HUES64 (cell line): Measurements from ENCODE around the gene VEGFC.

Experiments used
- H3K27ac ChIP-seq: 2 replicates; pipeline ENCODE4 v1.7.0; 2013; ENCODE audit warnings: low read depth, low read length, inconsistent platforms
- H3K27me3 ChIP-seq: 2 replicates; pipeline ENCODE4 v1.6.1; 2013; ENCODE audit warnings: mild to moderate bottlenecking, low read length; ENCODE audit not compliant: insufficient read depth
- H3K36me3 ChIP-seq: 2 replicates; pipeline ENCODE4 v1.6.1; 2013; ENCODE audit warnings: mild to moderate bottlenecking, low read length; ENCODE audit not compliant: insufficient read depth
- H3K4me1 ChIP-seq: 2 replicates; pipeline ENCODE4 v1.6.1; 2013; ENCODE audit warnings: mild to moderate bottlenecking, low read length, moderate library complexity; ENCODE audit not compliant: insufficient read depth
- H3K4me3 ChIP-seq: 2 replicates; pipeline ENCODE4 v1.5.1; 2013; ENCODE audit warnings: mild to moderate bottlenecking, low read length, moderate library complexity
- H3K9ac ChIP-seq: 2 replicates; pipeline ENCODE4 v1.6.1; 2013; ENCODE audit warnings: mild to moderate bottlenecking, low read depth, low read length
- H3K9me3 ChIP-seq: 2 replicates; pipeline ENCODE4 v1.6.1; 2013; ENCODE audit warnings: low read depth, low read length; ENCODE audit not compliant: insufficient read depth
- WGBS: fragments of 150-250, 120-280 bp; methylation state at CpG from one replicate; pipeline ENCODE4 v1.1.7; 2013; ENCODE audit warnings: missing lambda C conversion rate; 5-methylcytosine and 5-hydroxymethylcytosine counted together

Gene VEGFC

GRCh38 chr4:176794651-176795050 is 1.9 kb upstream of the VEGFC start:
- Histone ChIP-seq H3K9ac (no peak overlapping the region), H3K4me1 (no peaks in the 10 kb centered on the region), H3K9me3 (no peaks in the 10 kb centered on the region), H3K27me3 (peaks cover 34% of the 10 kb centered on the region), H3K27ac (no peak overlapping the region), H3K36me3 (no peaks in the 10 kb centered on the region), H3K4me3 (no peak overlapping the region)
- whole genome bisulfite sequencing = no CpG with 5 or more reads among the region's 1 CpG

GRCh38 chr4:176794151-176794550 is 1.4 kb upstream of the VEGFC start:
- peaks cover 34% of the 10 kb centered on the region for H3K27me3 ChIP-seq
- WGBS = 94% methylated on average over 3 of the region's 4 CpGs
- no peak overlapping the region for H3K4me3 ChIP-seq
- H3K36me3 ChIP-seq = no peaks in the 10 kb centered on the region
- H3K4me1 ChIP-seq = no peaks in the 10 kb centered on the region
- no peak overlapping the region for H3K9ac ChIP-seq
- no peaks in the 10 kb centered on the region for H3K9me3 ChIP-seq
- no peak overlapping the region for H3K27ac ChIP-seq

GRCh38 chr4:176793060-176793605 is 411 bp upstream of the VEGFC start:
- Histone ChIP-seq H3K9ac (no peak overlapping the region), H3K9me3 (no peaks in the 10 kb centered on the region), H3K36me3 (no peaks in the 10 kb centered on the region), H3K4me3 (peak overlapping the region; percentile 59), H3K4me1 (no peaks in the 10 kb centered on the region), H3K27me3 (peaks cover 34% of the 10 kb centered on the region), H3K27ac (no peak overlapping the region)
- WGBS = 3% methylated on average over 22 of the region's 24 CpGs

- Histone ChIP-seq H3K27ac (no peak overlapping the region), H3K9ac (peak overlapping the region; percentile 33; the same call in 1 of the 2 replicates), H3K27me3 (peaks cover 34% of the 10 kb centered on the region), H3K4me3 (peak overlapping the region; percentile 76), H3K4me1 (no peaks in the 10 kb centered on the region), H3K36me3 (no peaks in the 10 kb centered on the region), H3K9me3 (no peaks in the 10 kb centered on the region)
- 9% methylated on average over 45 of the region's 45 CpGs for WGBS
Measured at GRCh38 chr4:176791591-176792325, 964 bp downstream of the VEGFC start.

GRCh38 chr4:176790398-176790797 is 2.3 kb downstream of the VEGFC start:
- Histone ChIP-seq H3K9me3 (no peaks in the 10 kb centered on the region), H3K27me3 (peaks cover 34% of the 10 kb centered on the region), H3K36me3 (no peaks in the 10 kb centered on the region), H3K9ac (no peak overlapping the region), H3K4me1 (no peaks in the 10 kb centered on the region), H3K4me3 (no peak overlapping the region), H3K27ac (no peak overlapping the region)
- WGBS = 93% methylated on average over 4 of the region's 4 CpGs

GRCh38 chr4:176789955-176790354 is 2.8 kb downstream of the VEGFC start:
- H3K36me3 ChIP-seq = no peaks in the 10 kb centered on the region
- 40% methylated on average over 1 of the region's 1 CpG for WGBS
- no peaks in the 10 kb centered on the region for H3K4me1 ChIP-seq
- H3K27me3 ChIP-seq = peaks cover 34% of the 10 kb centered on the region
- no peak overlapping the region for H3K9ac ChIP-seq
- H3K4me3 ChIP-seq = no peak overlapping the region
- H3K9me3 ChIP-seq = no peaks in the 10 kb centered on the region
- no peak overlapping the region for H3K27ac ChIP-seq

- Histone ChIP-seq H3K4me1 (no peaks in the 10 kb centered on the region), H3K36me3 (no peaks in the 10 kb centered on the region), H3K4me3 (no peak overlapping the region), H3K27me3 (peaks cover 31% of the 10 kb centered on the region), H3K27ac (no peak overlapping the region), H3K9ac (no peak overlapping the region), H3K9me3 (no peaks in the 10 kb centered on the region)
- 92% methylated on average over 6 of the region's 6 CpGs for WGBS
Measured at GRCh38 chr4:176788971-176789370, 3.8 kb downstream of the VEGFC start.

GRCh38 chr4:176788248-176788647 is 4.5 kb downstream of the VEGFC start:
- no peaks in the 10 kb centered on the region for H3K9me3 ChIP-seq
- H3K36me3 ChIP-seq = no peaks in the 10 kb centered on the region
- peaks cover 24% of the 10 kb centered on the region for H3K27me3 ChIP-seq
- 84% methylated on average over 6 of the region's 8 CpGs for WGBS
- no peak overlapping the region for H3K27ac ChIP-seq
- H3K9ac ChIP-seq = no peak overlapping the region
- no peaks in the 10 kb centered on the region for H3K4me1 ChIP-seq
- no peak overlapping the region for H3K4me3 ChIP-seq

GRCh38 chr4:176784816-176785215 is 7.9 kb downstream of the VEGFC start:
- Histone ChIP-seq H3K4me3 (no peak overlapping the region), H3K9ac (no peak overlapping the region), H3K4me1 (peaks cover 7% of the 10 kb centered on the region), H3K9me3 (no peaks in the 10 kb centered on the region), H3K27me3 (no peaks in the 10 kb centered on the region), H3K27ac (no peak overlapping the region), H3K36me3 (no peaks in the 10 kb centered on the region)
- WGBS = 87% methylated on average over 2 of the region's 2 CpGs

- Histone ChIP-seq H3K36me3 (no peaks in the 10 kb centered on the region), H3K27me3 (no peaks in the 10 kb centered on the region), H3K9ac (no peak overlapping the region), H3K9me3 (no peaks in the 10 kb centered on the region), H3K4me3 (no peak overlapping the region), H3K27ac (no peak overlapping the region), H3K4me1 (peaks cover 7% of the 10 kb centered on the region)
- 95% methylated on average over 2 of the region's 2 CpGs for WGBS
Measured at GRCh38 chr4:176782794-176783193, 9.9 kb downstream of the VEGFC start.

GRCh38 chr4:176782191-176782590 is 10.5 kb downstream of the VEGFC start:
- H3K27ac ChIP-seq = no peak overlapping the region
- H3K36me3 ChIP-seq = no peaks in the 10 kb centered on the region
- no peak overlapping the region for H3K9ac ChIP-seq
- no peaks in the 10 kb centered on the region for H3K27me3 ChIP-seq
- H3K4me1 ChIP-seq = peaks cover 7% of the 10 kb centered on the region
- H3K9me3 ChIP-seq = no peaks in the 10 kb centered on the region
- H3K4me3 ChIP-seq = no peak overlapping the region
- WGBS = 87% methylated on average over 5 of the region's 5 CpGs
